Adrenal gland (tissue), 12 donors: ENCODE measurements around the gene GPR78. TPM values are rescaled to one million over a fixed set of nuclear protein-coding genes. Genes with fewer than 3 reads are reported as not detected.

Experiments
- DNase-seq, 7 donors: peaks; one replicate each; pipeline ENCODE4 v3.0.0-alpha.2; 2019 to 2020
- H3K27ac ChIP-seq, 5 donors: fragments of 200-600 bp; sonication (generic) in 4 of 5; 1 replicate in 3 of 5; 2 replicates in 2 of 5; pipeline versions ENCODE4 v1.5.1 to v1.8.0; 2016 to 2020; ENCODE audit warnings: mild to moderate bottlenecking in 1 of 5
- H3K27me3 ChIP-seq: fragments of 200-600 bp; 2 replicates; pipeline ENCODE4 v1.8.0; 2021
- H3K36me3 ChIP-seq, 2 donors: fragments of 200-600 bp; replicated peaks in 1 of 2; 1 replicate in 1 of 2; 2 replicates in 1 of 2; pipeline versions ENCODE4 v1.5.1 to v1.8.0; 2018 to 2022
- H3K4me1 ChIP-seq, 2 donors: fragments of 200-600 bp; replicated peaks in 1 of 2; 1 replicate in 1 of 2; 2 replicates in 1 of 2; pipeline versions ENCODE4 v1.5.1 to v1.8.0; 2018 to 2021
- H3K4me3 ChIP-seq, 4 donors: fragments of 200-600 bp; sonication (generic) in 3 of 4; one replicate each; pipeline ENCODE4 v1.5.1; 2016 to 2018
- H3K9me3 ChIP-seq, 3 donors: fragments of 200-600 bp; sonication (generic) in 1 of 3; replicated peaks in 1 of 3; 1 replicate in 2 of 3; 2 replicates in 1 of 3; pipeline versions ENCODE4 v1.5.1 to v1.8.0; 2016 to 2021
- POLR2A ChIP-seq, 2 donors: fragments of 450-650 bp; IDR thresholded peaks; one replicate each; pipeline ENCODE4 v1.6.1; 2017; ENCODE audit warnings: antibody characterized with exemption in 2 of 2, mild to moderate bottlenecking in 2 of 2, moderate library complexity in 1 of 2
- WGBS, 4 donors: extraction: QIAGEN DNeasy Blood & Tissue Kit in 2 of 4; methylation state at CpG; one replicate each; pipeline versions ENCODE4 v1.1.5 to v1.1.7; 2013 to 2017; 5-methylcytosine and 5-hydroxymethylcytosine counted together
- intact Hi-C, 2 donors: fragments of 100-400 bp; cut with DNase I; formaldehyde crosslinking; loops; one replicate each; pipeline versions ENCODE4 v1.14.1 to v1.15.0; 2022 to 2023
- polyA plus RNA-seq, 3 donors: library from polyadenylated mRNA; stranded (reverse); fragments of 200-250 nt in 2 of 3; fragments of 350-450 nt in 1 of 3; fragmentation: Illumina TruSeq in 1 of 3; extraction: RNeasy Lipid Tissue Mini Kit (QIAGEN cat#74804) in 1 of 3; gene quantifications; one replicate each; pipeline ENCODE4 v1.2.3, GENCODE V29; 2013 to 2014
- total RNA-seq, 9 donors: library from RNA; depleted of rRNA in 4 of 9; stranded (reverse); fragments of >200 nt in 4 of 9; fragments of 120-200 nt in 1 of 9; fragmentation: NEBNext Ultra II Directional in 1 of 9; extraction: Animal tissue kit (Norgen Biotek cat#: 25700) in 1 of 9; gene quantifications; one replicate each; pipeline versions ENCODE4 v1.1.0 to v1.2.4, GENCODE V29; 2013 to 2023
- TF ChIP-seq, protein P1 (sequence below), 6 experiments: fragments of 450-650 bp in 4 of 6; fragments of 200-600 bp in 2 of 6; sonication (generic) in 1 of 6; IDR thresholded peaks; 1 replicate in 5 of 6; 2 replicates in 1 of 6; pipeline versions ENCODE4 v1.5.1 to v1.8.0; 2016 to 2021; ENCODE audit warnings: antibody characterized with exemption in 6 of 6, mild to moderate bottlenecking in 2 of 6, moderate library complexity in 1 of 6
- donor health status: healthy with polysubstance abuse.
- donor health status: Bipolar disorder and iron deficiency.
- donor health status: DM: yes; HTN: yes; CAD: no.
- donor health status: DM: no; HTN: no; CAD: no.
- donor health status: DM: no; HTN: no; CAD: no.
- donor health status: DM: yes; HTN: yes; CAD: no.

Gene GPR78
- total and polyA plus RNA-seq, 12 donors = 0.03 to 0.08 (median 0.07) TPM; not detected in 8

DNA sequence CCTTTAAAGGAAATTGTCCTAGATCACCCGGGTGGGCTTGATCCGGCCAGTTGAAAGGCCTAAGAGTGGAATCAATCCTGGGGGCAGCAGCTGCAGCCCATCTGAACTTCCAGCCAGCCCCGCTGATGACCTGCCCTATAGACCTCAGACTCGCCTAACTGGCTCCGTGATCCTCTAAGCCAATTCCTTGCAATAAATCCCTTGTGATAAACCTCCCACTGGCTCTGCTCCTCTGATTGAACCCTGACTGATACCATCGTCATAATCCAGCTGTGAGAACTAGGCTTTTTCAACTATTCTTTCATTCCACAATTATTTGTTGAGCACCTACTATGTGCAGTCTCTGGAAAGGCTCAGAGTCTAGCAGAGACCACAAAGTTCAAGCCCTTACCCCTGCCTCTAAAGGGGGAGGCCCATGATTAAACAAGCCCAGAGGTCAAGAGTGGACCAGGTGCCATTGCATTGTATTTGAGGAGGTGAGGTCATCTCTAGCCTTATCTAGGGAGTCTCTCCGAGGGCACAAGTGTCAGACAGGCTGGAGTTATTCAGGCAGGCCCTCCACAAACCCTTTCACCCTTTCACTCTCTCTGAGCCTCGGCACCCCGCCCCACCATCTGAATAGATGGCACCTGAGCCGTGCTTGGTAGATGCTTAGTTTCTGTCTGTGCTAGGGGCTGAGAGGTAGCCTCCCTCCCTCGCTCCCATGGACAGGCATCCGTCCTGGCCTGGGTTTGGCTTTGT is 20.5 kb upstream of the GPR78 start:
- no peaks in the 10 kb centered on the region for H3K4me1 ChIP-seq
- H3K4me3 ChIP-seq = no peak overlapping the region
- TF ChIP-seq POLR2A (IDR thresholded peaks at IDR 0.05) = no peak
- TF ChIP-seq, protein P1, sequence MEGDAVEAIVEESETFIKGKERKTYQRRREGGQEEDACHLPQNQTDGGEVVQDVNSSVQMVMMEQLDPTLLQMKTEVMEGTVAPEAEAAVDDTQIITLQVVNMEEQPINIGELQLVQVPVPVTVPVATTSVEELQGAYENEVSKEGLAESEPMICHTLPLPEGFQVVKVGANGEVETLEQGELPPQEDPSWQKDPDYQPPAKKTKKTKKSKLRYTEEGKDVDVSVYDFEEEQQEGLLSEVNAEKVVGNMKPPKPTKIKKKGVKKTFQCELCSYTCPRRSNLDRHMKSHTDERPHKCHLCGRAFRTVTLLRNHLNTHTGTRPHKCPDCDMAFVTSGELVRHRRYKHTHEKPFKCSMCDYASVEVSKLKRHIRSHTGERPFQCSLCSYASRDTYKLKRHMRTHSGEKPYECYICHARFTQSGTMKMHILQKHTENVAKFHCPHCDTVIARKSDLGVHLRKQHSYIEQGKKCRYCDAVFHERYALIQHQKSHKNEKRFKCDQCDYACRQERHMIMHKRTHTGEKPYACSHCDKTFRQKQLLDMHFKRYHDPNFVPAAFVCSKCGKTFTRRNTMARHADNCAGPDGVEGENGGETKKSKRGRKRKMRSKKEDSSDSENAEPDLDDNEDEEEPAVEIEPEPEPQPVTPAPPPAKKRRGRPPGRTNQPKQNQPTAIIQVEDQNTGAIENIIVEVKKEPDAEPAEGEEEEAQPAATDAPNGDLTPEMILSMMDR (IDR thresholded peaks at IDR 0.05) = no peak
- WGBS, 4 donors = 83 to 86% (median 84%) methylated on average over 11 to 12 of the region's 12 CpGs
- intact Hi-C loops = no loop called here
- peak in 1 of 7 donors; percentile 5 for DNase-seq
- no peaks in the 10 kb centered on the region for H3K9me3 ChIP-seq
- no peaks in the 10 kb centered on the region for H3K36me3 ChIP-seq
- H3K27me3 ChIP-seq = peaks cover 3% of the 10 kb centered on the region
- no peak overlapping the region for H3K27ac ChIP-seq

DNA sequence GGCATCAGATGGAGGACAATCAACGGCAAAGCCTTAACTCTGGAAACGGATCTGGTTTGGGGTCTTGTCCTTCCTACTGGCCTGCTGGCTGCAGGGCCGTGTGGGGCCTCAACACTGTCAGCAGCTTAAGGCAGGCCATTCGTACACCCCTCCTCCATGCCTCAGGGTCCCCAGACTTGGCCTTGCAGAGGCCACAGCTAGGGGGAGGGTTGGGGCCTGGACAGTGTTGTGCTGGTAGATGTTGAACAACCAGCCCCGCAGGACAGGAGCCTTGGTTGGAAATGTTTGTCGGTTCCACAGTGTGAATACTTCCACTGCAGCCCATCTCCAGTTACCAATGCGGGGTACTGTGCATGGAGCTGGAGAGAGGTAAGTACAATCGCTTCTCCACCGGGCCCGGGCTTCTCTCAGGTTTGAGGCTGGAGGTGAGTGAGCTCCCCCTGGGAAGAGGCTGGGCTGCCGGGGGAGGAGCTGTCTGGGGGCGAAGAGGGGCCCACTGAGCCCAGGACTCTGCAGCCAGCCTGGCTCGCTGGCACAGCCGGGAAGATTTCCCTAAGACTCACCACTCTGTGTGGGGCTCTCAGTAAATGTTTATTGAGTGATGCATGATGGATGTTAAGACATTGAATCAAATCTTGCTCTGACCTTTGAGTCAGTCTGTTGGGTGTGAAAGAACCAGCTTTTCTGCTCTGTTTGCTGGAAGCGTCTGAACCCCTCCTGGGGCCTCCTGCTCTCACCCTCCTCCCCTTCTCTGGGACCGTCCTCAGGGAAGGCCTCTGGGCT is 19.7 kb upstream of the GPR78 start:
- intact Hi-C loops = no loop called here
- H3K9me3 ChIP-seq = no peaks in the 10 kb centered on the region
- DNase-seq = peak in 1 of 7 donors; percentile 2
- no peak overlapping the region for H3K4me3 ChIP-seq
- TF ChIP-seq POLR2A (IDR thresholded peaks at IDR 0.05) = no peak
- TF ChIP-seq, protein P1 (IDR thresholded peaks at IDR 0.05) = no peak
- H3K36me3 ChIP-seq = no peaks in the 10 kb centered on the region
- H3K27ac ChIP-seq = no peak overlapping the region
- H3K27me3 ChIP-seq = peaks cover 3% of the 10 kb centered on the region
- WGBS, 4 donors = 73 to 86% (median 78%) methylated on average over 8 to 16 of the region's 16 CpGs
- H3K4me1 ChIP-seq = no peaks in the 10 kb centered on the region

DNA sequence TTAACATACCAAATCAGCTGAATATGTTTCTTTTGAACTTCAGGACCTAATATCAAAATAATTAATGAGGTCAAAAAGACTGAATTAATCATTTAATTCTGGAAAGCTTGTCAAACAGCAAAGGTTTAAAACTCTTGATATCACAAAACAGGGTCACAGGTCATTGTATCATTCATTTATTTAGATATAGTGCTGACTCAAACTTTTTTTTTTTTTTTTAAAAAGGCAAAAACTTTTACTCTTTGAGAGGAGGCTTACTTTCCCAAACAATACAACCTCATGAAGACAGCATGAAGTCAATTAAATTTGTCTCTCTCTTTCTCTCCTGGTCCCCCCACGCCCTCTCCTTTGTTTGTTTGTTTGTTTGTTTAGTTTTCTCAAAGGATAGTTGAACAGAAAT is 15.6 kb upstream of the GPR78 start:
- no peak for DNase-seq
- H3K27me3 ChIP-seq = peaks cover 7% of the 10 kb centered on the region
- no peak for TF ChIP-seq POLR2A (IDR thresholded peaks at IDR 0.05)
- TF ChIP-seq, protein P1 (IDR thresholded peaks at IDR 0.05) = no peak
- H3K27ac ChIP-seq = no peak overlapping the region
- WGBS, 4 donors = 48 to 70% (median 59%) methylated on average over 1 of the region's 1 CpG
- H3K9me3 ChIP-seq = no peaks in the 10 kb centered on the region
- intact Hi-C loops = no loop called here
- H3K36me3 ChIP-seq = no peaks in the 10 kb centered on the region
- H3K4me3 ChIP-seq = no peak overlapping the region
- H3K4me1 ChIP-seq = no peaks in the 10 kb centered on the region

DNA sequence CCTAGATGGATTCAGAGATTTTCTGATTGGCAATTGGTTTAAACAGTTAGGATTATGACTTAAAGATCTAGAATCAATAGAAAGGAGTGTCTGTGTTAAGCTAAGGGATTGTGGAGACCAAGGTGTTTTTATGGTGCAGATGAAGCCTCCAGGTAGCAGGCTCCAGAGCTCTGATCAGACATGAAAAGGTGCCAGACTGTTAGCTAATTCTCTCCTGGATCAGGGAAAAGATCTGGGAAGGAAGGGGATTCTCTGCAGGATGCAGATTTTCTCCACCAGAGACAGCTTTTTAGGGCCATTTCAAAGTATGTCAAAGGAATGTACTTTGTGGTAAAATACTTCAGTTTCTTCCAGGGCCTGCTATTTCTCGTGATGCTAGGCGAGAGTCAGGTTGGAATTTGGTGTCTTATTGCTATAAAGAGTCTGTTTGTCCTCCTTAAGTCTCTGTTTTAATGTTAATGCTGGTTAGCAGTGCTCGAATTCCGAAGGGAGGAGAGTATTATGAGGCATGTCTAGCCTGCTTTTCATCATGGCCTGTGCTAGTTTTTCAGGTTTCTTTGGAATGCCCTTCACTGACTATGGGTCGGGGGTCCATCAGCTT is 12.0 kb upstream of the GPR78 start:
- Histone ChIP-seq H3K36me3 (no peaks in the 10 kb centered on the region), H3K4me1 (no peaks in the 10 kb centered on the region), H3K9me3 (no peaks in the 10 kb centered on the region), H3K27me3 (peaks cover 7% of the 10 kb centered on the region), H3K4me3 (no peak overlapping the region), H3K27ac (no peak overlapping the region)
- intact Hi-C loops = no loop called here
- TF ChIP-seq POLR2A (IDR thresholded peaks at IDR 0.05) = no peak
- TF ChIP-seq, protein P1 (IDR thresholded peaks at IDR 0.05) = no peak
- 55 to 70% (median 69%) methylated on average over 5 of the region's 5 CpGs for WGBS, 4 donors
- no peak for DNase-seq
